Activated CD4-positive, alpha-beta T cell treated with anti-CD3 and anti-CD28 coated beads for 4 hours (primary cell): ENCODE measurements around the gene YES1.
A peak's percentile ranks its signal among the peaks of the same experiment; 100 is the strongest.

Source experiments
- DNase-seq, 2 donors: peaks; one replicate each; pipeline ENCODE4 v3.0.0-alpha.2; 2020

The YES1 gene

DNA sequence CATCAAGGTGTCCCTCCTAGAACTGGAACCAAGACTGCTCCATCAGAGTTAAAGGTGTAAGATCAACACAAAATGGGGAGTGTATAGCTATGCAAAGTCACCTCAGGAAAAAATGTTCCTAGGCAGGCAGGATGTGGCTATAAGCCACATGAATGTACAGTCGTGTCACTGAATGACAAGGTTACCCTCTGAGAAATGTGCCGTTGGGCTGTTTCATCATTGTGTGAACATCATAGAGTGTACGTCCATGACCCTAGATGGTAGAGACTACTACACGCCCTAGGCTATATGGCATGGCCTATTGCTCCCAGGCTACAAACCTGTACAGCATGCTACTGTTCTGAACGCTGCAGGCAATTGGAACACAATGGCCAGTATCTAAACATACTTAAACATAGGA is 130.1 kb downstream of the YES1 start:
- DNase-seq = peak; percentile 9 to 29

DNA sequence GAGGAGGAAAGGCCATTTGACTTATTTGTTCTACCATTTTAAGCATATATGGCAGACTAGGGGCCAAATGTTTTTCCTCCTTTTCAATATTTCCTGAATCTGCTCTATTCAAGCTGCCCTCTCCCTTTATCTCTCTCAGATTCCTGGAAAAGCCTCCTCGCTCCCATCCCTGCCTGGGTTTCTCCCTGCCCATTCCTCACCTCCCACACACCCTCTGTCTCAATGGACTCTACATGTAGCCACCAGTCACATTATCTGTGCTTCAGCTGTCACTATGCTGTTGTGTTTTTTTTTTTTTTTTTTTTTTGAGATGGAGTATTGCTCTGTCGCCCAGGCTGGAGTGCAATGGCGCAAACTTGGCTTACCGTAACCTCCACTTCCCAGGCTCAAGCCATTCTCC is 131.7 kb downstream of the YES1 start:
- DNase-seq = no peak

DNA sequence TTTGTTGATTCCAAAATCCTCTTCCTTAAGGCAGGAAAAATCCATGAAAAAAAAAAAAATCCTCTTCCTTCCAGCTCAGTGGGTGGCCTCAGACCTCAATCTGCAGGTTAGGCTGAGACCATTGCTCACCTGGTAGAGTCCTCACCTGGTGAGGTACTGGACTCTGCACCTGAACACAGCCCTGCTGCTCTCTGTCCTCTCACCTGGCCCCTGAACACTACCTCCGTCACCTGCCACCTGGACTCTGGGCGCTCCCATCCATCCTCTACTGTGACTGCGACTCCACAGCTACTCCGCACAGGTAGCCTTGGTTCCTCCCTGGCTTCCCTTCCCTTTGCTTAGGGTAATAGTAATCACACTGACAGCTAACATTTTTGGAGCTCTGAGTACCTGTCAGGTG is 132.5 kb downstream of the YES1 start:
- DNase-seq = no peak

GRCh38 chr18:678482-679182 is 133.4 kb downstream of the YES1 start:
- DNase-seq = no peak

DNA sequence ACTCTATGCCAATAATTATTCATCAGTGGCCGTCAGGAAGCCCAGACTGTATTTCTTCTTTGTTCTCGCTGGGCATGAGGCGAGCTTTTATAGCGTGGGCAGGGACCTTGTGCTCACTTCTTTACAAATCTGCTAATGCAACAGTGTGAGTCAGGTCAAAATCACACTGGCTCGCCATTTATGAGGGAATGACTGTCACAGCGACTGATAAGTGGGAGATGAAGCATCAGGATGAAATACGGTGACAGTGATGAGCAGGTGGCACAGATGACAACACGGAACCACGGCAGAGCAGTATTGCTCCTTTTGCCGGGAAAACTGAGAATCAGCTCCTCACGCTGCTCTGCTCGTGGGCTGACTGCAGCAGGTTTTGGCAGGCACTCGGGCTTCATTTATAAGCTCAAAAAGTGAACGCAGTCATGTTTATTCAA is 134.1 kb downstream of the YES1 start:
- DNase-seq = no peak

GRCh38 chr18:677145-677544 is 134.9 kb downstream of the YES1 start:
- DNase-seq = no peak

GRCh38 chr18:676736-677135 is 135.3 kb downstream of the YES1 start:
- no peak for DNase-seq

GRCh38 chr18:676069-676468 is 136.0 kb downstream of the YES1 start:
- DNase-seq = no peak

GRCh38 chr18:675307-675706 is 136.7 kb downstream of the YES1 start:
- DNase-seq = no peak

DNA sequence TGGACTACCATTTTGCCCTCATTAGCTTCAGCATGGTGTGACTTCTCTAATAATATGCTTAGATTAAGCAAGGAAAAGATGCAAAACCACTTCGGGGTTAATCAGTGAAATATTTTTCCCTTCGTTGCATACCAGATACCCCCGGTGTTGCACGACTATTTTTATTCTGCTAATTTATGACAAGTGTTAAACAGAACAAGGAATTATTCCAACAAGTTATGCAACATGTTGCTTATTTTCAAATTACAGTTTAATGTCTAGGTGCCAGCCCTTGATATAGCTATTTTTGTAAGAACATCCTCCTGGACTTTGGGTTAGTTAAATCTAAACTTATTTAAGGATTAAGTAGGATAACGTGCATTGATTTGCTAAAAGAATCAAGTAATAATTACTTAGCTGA is 138.3 kb downstream of the YES1 start:
- DNase-seq = no peak

GRCh38 chr18:673317-673716 is 138.7 kb downstream of the YES1 start:
- no peak for DNase-seq
